Liver (tissue), 9 donors: ENCODE results near the gene CNTN5. TPM values are rescaled to one million over a fixed set of nuclear protein-coding genes. Genes with fewer than 3 reads are reported as not detected.

Experiments used
- DNase-seq: peaks from one replicate; pipeline ENCODE4 v3.0.0-alpha.2; 2017; ENCODE audit warnings: low spot score
- H3K27ac ChIP-seq, 2 donors: one replicate each; pipeline ENCODE4 v1.7.0; 2013; ENCODE audit warnings: inconsistent platforms in 2 of 2, low read length in 2 of 2, control low read depth in 1 of 2, low read depth in 1 of 2, mild to moderate bottlenecking in 1 of 2
- H3K27me3 ChIP-seq, 4 donors: one replicate each; pipeline versions ENCODE4 v1.6.1 to v1.7.0; 2013; ENCODE audit warnings: low read length in 3 of 4, inconsistent platforms in 1 of 4, mild to moderate bottlenecking in 1 of 4, moderate library complexity in 1 of 4; ENCODE audit not compliant: control insufficient read depth in 4 of 4, insufficient read depth in 4 of 4
- H3K36me3 ChIP-seq, 4 donors: one replicate each; pipeline versions ENCODE4 v1.6.1 to v1.7.0; 2013; ENCODE audit warnings: low read length in 3 of 4, mild to moderate bottlenecking in 3 of 4, low read depth in 1 of 4, moderate library complexity in 1 of 4; ENCODE audit not compliant: control insufficient read depth in 4 of 4, insufficient read depth in 3 of 4
- H3K4me1 ChIP-seq, 4 donors: one replicate each; pipeline versions ENCODE4 v1.6.1 to v1.7.0; 2013; ENCODE audit warnings: low read length in 3 of 4, mild to moderate bottlenecking in 3 of 4, moderate library complexity in 1 of 4; ENCODE audit not compliant: control insufficient read depth in 4 of 4, insufficient read depth in 4 of 4
- H3K4me3 ChIP-seq, 3 donors: one replicate each; pipeline versions ENCODE4 v1.6.1 to v1.7.0; 2013; ENCODE audit warnings: low read length in 3 of 3, control low read depth in 1 of 3, low read depth in 1 of 3, mild to moderate bottlenecking in 1 of 3
- H3K9ac ChIP-seq, 2 donors: one replicate each; pipeline ENCODE4 v1.7.0; 2013; ENCODE audit warnings: low read length in 2 of 2, mild to moderate bottlenecking in 2 of 2, moderate library complexity in 2 of 2, control low read depth in 1 of 2, low read depth in 1 of 2
- H3K9me3 ChIP-seq, 4 donors: one replicate each; pipeline versions ENCODE4 v1.6.1 to v1.7.0; 2013; ENCODE audit warnings: low read length in 3 of 4; ENCODE audit not compliant: control insufficient read depth in 4 of 4
- ATF3 ChIP-seq: IDR thresholded peaks from 2 replicates; pipeline ENCODE4 v1.6.1; 2016; ENCODE audit warnings: antibody characterized with exemption
- EGR1 ChIP-seq, 2 donors: IDR thresholded peaks; 2 replicates each; pipeline ENCODE4 v1.6.1; 2016 to 2018; ENCODE audit warnings: antibody characterized with exemption in 2 of 2, low read depth in 2 of 2
- FOXA1 ChIP-seq: IDR thresholded peaks from 2 replicates; pipeline ENCODE4 v1.6.1; 2016; ENCODE audit warnings: antibody characterized with exemption
- FOXA2 ChIP-seq: IDR thresholded peaks from 2 replicates; pipeline ENCODE4 v1.6.1; 2016; ENCODE audit warnings: antibody characterized with exemption
- GABPA ChIP-seq, 2 donors: IDR thresholded peaks in 1 of 2; conservative IDR thresholded peaks in 1 of 2; 2 replicates each; pipeline ENCODE4 v1.6.1; 2016; ENCODE audit warnings: antibody characterized with exemption in 2 of 2, mild to moderate bottlenecking in 1 of 2, moderate library complexity in 1 of 2
- HNF4A ChIP-seq, 2 donors: conservative IDR thresholded peaks; 2 replicates each; pipeline ENCODE4 v1.6.1; 2016; ENCODE audit warnings: antibody characterized with exemption in 2 of 2, mild to moderate bottlenecking in 2 of 2
- HNF4G ChIP-seq: IDR thresholded peaks from 2 replicates; pipeline ENCODE4 v1.6.1; 2016; ENCODE audit warnings: antibody characterized with exemption
- JUND ChIP-seq, 2 donors: IDR thresholded peaks; 2 replicates each; pipeline ENCODE4 v1.6.1; 2016; ENCODE audit warnings: antibody characterized with exemption in 2 of 2
- NR2F2 ChIP-seq: IDR thresholded peaks from 2 replicates; pipeline ENCODE4 v1.6.1; 2016; ENCODE audit warnings: antibody characterized with exemption
- RAD21 ChIP-seq, 2 donors: IDR thresholded peaks; 2 replicates each; pipeline ENCODE4 v1.6.1; 2016; ENCODE audit warnings: antibody characterized with exemption in 2 of 2, mild to moderate bottlenecking in 2 of 2
- REST ChIP-seq: IDR thresholded peaks from 2 replicates; pipeline ENCODE4 v1.6.1; 2016; ENCODE audit warnings: antibody characterized with exemption, mild to moderate bottlenecking
- RXRA ChIP-seq, 2 donors: IDR thresholded peaks; 2 replicates each; pipeline ENCODE4 v1.6.1; 2017 to 2018; ENCODE audit warnings: antibody characterized with exemption in 2 of 2, mild to moderate bottlenecking in 1 of 2
- SP1 ChIP-seq: IDR thresholded peaks from 2 replicates; pipeline ENCODE4 v1.6.1; 2018; ENCODE audit warnings: antibody characterized with exemption, mild to moderate bottlenecking
- TAF1 ChIP-seq: conservative IDR thresholded peaks from 2 replicates; pipeline ENCODE4 v1.6.1; 2016; ENCODE audit warnings: antibody characterized with exemption, mild to moderate bottlenecking
- YY1 ChIP-seq: IDR thresholded peaks from 2 replicates; pipeline ENCODE4 v1.6.1; 2016; ENCODE audit warnings: antibody characterized with exemption, mild to moderate bottlenecking
- ZBTB33 ChIP-seq: IDR thresholded peaks from 2 replicates; pipeline ENCODE4 v1.6.1; 2016; ENCODE audit warnings: antibody characterized with exemption
- WGBS: extraction: QIAGEN DNeasy Blood & Tissue Kit; methylation state at CpG from one replicate; pipeline ENCODE4 v1.1.7; 2013; 5-methylcytosine and 5-hydroxymethylcytosine counted together
- polyA plus RNA-seq, 2 donors: library from polyadenylated mRNA; stranded (reverse) in 1 of 2; unstranded in 1 of 2; fragments of 200-250 nt in 1 of 2; fragments of >200 nt in 1 of 2; fragmentation: Nextera tagmentation in 1 of 2; extraction: Ambion mirVana in 1 of 2; gene quantifications; one replicate each; pipeline versions ENCODE4 v1.2.1 to v1.2.3, GENCODE V29; 2013 to 2015
- total RNA-seq, 2 donors: library from RNA; depleted of rRNA; stranded (reverse); fragments of >200 nt; gene quantifications; one replicate each; pipeline ENCODE4 v1.2.3, GENCODE V29; 2014
- TF ChIP-seq, protein P1 (sequence below): IDR thresholded peaks from 2 replicates; pipeline ENCODE4 v1.6.1; 2016; ENCODE audit warnings: antibody characterized with exemption
- TF ChIP-seq, protein P2 (sequence below): fragments of 150-350 bp; IDR thresholded peaks from 2 replicates; pipeline ENCODE4 v1.5.1; 2017; ENCODE audit warnings: improper control_type of control experiment, low read depth, low read length; ENCODE audit not compliant: missing input control
- donor health status: healthy.
- donor health status: healthy.
- donor health status: healthy.
- donor health status: healthy.
- donor health status: healthy.

The CNTN5 gene
- total and polyA plus RNA-seq, 4 donors: 0.01 to 0.08 (median 0.04) TPM

- DNase-seq: no peak
These were observed 1338.5 kb downstream of the CNTN5 start for GRCh38 chr11:100359281-100359680.

More at GRCh38 chr11:100359281-100359680, 1338.5 kb downstream of the CNTN5 start:
- Histone ChIP-seq H3K4me1 (no peaks in the 10 kb centered on the region), H3K27ac (no peak overlapping the region), H3K27me3 (no peaks in the 10 kb centered on the region), H3K9me3 (no peaks in the 10 kb centered on the region), H3K36me3 (no peaks in the 10 kb centered on the region), H3K4me3 (no peak overlapping the region), H3K9ac (no peak overlapping the region)
- 67% methylated on average over 4 of the region's 4 CpGs for whole genome bisulfite sequencing
- TF ChIP-seq FOXA1: no peak
- no peak for TF ChIP-seq ATF3
- no peak for TF ChIP-seq RAD21 (IDR thresholded peaks at IDR 0.05)
- no peak for TF ChIP-seq RXRA (IDR thresholded peaks at IDR 0.05)
- TF ChIP-seq, protein P1, sequence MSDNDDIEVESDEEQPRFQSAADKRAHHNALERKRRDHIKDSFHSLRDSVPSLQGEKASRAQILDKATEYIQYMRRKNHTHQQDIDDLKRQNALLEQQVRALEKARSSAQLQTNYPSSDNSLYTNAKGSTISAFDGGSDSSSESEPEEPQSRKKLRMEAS: no peak
- TF ChIP-seq FOXA2: no peak
- no peak for TF ChIP-seq ZBTB33
- no peak for TF ChIP-seq HNF4G
- no peak for TF ChIP-seq JUND (IDR thresholded peaks at IDR 0.05)
- TF ChIP-seq TAF1: no peak
- TF ChIP-seq EGR1 (IDR thresholded peaks at IDR 0.05; ENCODE audit: low read depth in 2 of 2): no peak
- no peak for TF ChIP-seq REST
- no peak for TF ChIP-seq YY1
- TF ChIP-seq HNF4A (conservative IDR thresholded peaks at IDR 0.05): no peak
- no peak for TF ChIP-seq SP1
- TF ChIP-seq NR2F2: no peak
- TF ChIP-seq, protein P2, sequence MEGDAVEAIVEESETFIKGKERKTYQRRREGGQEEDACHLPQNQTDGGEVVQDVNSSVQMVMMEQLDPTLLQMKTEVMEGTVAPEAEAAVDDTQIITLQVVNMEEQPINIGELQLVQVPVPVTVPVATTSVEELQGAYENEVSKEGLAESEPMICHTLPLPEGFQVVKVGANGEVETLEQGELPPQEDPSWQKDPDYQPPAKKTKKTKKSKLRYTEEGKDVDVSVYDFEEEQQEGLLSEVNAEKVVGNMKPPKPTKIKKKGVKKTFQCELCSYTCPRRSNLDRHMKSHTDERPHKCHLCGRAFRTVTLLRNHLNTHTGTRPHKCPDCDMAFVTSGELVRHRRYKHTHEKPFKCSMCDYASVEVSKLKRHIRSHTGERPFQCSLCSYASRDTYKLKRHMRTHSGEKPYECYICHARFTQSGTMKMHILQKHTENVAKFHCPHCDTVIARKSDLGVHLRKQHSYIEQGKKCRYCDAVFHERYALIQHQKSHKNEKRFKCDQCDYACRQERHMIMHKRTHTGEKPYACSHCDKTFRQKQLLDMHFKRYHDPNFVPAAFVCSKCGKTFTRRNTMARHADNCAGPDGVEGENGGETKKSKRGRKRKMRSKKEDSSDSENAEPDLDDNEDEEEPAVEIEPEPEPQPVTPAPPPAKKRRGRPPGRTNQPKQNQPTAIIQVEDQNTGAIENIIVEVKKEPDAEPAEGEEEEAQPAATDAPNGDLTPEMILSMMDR: no peak
- TF ChIP-seq GABPA (IDR thresholded peaks at IDR 0.05 in 1 of 2, conservative IDR thresholded peaks at IDR 0.05 in 1 of 2): no peak
